ENCODE results near the gene ALS2.

The ALS2 gene

GRCh38 chr2:201751566-201751965 is 29.2 kb downstream of the ALS2 start:
- DNase-seq = no peak

- no peak for DNase-seq
Observed at GRCh38 chr2:201746551-201746950, 34.2 kb downstream of the ALS2 start.

GRCh38 chr2:201735486-201735885 is 45.2 kb downstream of the ALS2 start:
- DNase-seq = no peak

GRCh38 chr2:201734111-201734510 is 46.6 kb downstream of the ALS2 start:
- DNase-seq = no peak

GRCh38 chr2:201733544-201733943 is 47.2 kb downstream of the ALS2 start:
- DNase-seq = no peak

- DNase-seq = no peak
Observed at GRCh38 chr2:201730651-201731285, 50.0 kb downstream of the ALS2 start.

- no peak for DNase-seq
Observed at GRCh38 chr2:201715459-201715858, 65.3 kb downstream of the ALS2 start.

- no peak for DNase-seq
Observed at GRCh38 chr2:201712726-201713125, 68.0 kb downstream of the ALS2 start.

- no peak for DNase-seq
Observed at GRCh38 chr2:201709747-201710146, 71.0 kb downstream of the ALS2 start.

GRCh38 chr2:201709049-201709448 is 71.7 kb downstream of the ALS2 start:
- no peak for DNase-seq

- DNase-seq = no peak
Observed at GRCh38 chr2:201707753-201708152, 73.0 kb downstream of the ALS2 start.

- DNase-seq = no peak
Observed at GRCh38 chr2:201707142-201707541, 73.6 kb downstream of the ALS2 start.

- no peak for DNase-seq
Observed at GRCh38 chr2:201704536-201704935, 76.2 kb downstream of the ALS2 start.

- DNase-seq = no peak
Observed at GRCh38 chr2:201701646-201702045, 79.1 kb downstream of the ALS2 start.

- DNase-seq = no peak
Observed at GRCh38 chr2:201699416-201699815, 81.3 kb downstream of the ALS2 start.

- DNase-seq = no peak
Observed at GRCh38 chr2:201698588-201699226, 82.0 kb downstream of the ALS2 start, which contains the start of gene MPP4. MPP4 (minus strand) TSS chr2:201698644; CDS start chr2:201693954, 4,690 bp downstream.

GRCh38 chr2:201697899-201698298 is 82.8 kb downstream of the ALS2 start:
- no peak for DNase-seq

GRCh38 chr2:201696151-201696659 is 84.5 kb downstream of the ALS2 start:
- DNase-seq = no peak

GRCh38 chr2:201685156-201685555 is 95.6 kb downstream of the ALS2 start:
- no peak for DNase-seq

- DNase-seq = no peak
Observed at GRCh38 chr2:201680743-201681142, 100.0 kb downstream of the ALS2 start.

- no peak for DNase-seq
Observed at GRCh38 chr2:201678401-201678800, 102.3 kb downstream of the ALS2 start.

GRCh38 chr2:201675454-201675853 is 105.3 kb downstream of the ALS2 start:
- DNase-seq = no peak

GRCh38 chr2:201674794-201675193 is 105.9 kb downstream of the ALS2 start:
- no peak for DNase-seq

GRCh38 chr2:201674298-201674697 is 106.4 kb downstream of the ALS2 start:
- no peak for DNase-seq

- no peak for DNase-seq
Observed at GRCh38 chr2:201673546-201673945, 107.2 kb downstream of the ALS2 start.
